Measurements from ENCODE around the gene B3GALT5. TPM values are rescaled to one million over a fixed set of nuclear protein-coding genes. Genes with fewer than 3 reads are reported as not detected.

The B3GALT5 gene
- total RNA-seq, 6 experiments from 2014 or later: 0.36 to 0.84 (median 0.68) TPM

DNA sequence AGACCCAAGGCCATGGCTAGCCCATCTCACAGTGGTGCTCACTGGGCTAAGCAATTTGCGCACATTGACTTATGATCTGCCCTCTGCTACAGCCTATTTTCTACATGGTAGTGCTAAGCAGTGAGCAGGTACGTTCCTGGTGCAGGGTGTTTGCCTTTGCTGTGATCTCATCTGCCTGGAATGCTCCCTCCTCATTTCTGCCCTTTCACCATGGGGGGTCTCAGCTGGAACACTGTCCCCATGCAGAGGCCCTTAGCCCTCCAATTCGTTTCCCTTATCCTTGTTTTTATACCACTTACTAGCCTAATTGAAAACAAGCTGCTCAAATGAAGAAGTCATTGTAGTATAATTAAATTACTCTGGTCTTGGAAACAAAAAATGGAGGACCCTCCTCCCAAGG is 2.0 kb upstream of the B3GALT5 start:
- H3K36me3 Mint-ChIP-seq (ENCODE audit: low read depth): no peaks in the 10 kb centered on the region
- no peak for DNase-seq
- no peak overlapping the region for H3K27ac Mint-ChIP-seq
- H3K4me1 Mint-ChIP-seq (ENCODE audit: low read depth): peaks cover 18% of the 10 kb centered on the region
- no peak for TF ChIP-seq CTCF (IDR thresholded peaks at IDR 0.05)
- no peak overlapping the region for H3K4me3 Mint-ChIP-seq
- H3K9me3 Mint-ChIP-seq: no peaks in the 10 kb centered on the region
- peaks cover 58% of the 10 kb centered on the region for H3K27me3 Mint-ChIP-seq (ENCODE audit: insufficient read depth)

DNA sequence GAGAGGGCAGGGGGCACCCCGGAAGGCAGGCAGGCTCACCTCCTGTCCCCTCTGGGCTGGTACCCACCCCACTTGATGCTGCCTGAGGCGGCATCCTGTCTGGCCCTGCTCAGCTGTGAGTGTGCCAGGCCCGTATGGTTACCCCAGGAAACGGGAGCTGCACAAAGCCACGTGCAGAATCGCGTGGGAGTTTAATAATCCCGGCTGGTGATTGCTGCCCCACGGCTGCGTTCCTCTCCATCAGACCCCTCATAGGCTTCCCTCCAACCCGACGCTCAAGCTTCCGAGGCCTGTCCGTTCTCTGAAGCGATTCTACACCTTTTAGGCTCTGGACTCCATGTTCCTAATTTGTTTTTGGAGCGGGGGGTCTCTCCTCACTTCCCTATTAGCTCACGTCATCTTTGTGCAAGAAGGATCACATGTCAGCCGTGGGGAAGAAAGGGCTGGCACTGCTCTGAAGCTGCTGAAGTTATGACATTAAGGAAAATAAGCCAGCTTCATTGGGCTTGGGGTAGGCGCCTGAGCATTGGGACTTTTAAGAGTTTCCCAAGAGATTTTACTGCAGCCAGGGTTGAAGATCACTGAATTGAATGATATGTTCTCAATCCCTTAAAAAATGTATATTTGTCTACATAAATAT is 1.1 kb upstream of the B3GALT5 start:
- H3K27ac Mint-ChIP-seq: no peak overlapping the region
- peaks cover 18% of the 10 kb centered on the region for H3K4me1 Mint-ChIP-seq (ENCODE audit: low read depth)
- H3K36me3 Mint-ChIP-seq (ENCODE audit: low read depth): no peaks in the 10 kb centered on the region
- no peaks in the 10 kb centered on the region for H3K9me3 Mint-ChIP-seq
- TF ChIP-seq CTCF (IDR thresholded peaks at IDR 0.05): no peak
- no peak for DNase-seq
- H3K4me3 Mint-ChIP-seq: no peak overlapping the region
- peaks cover 53% of the 10 kb centered on the region for H3K27me3 Mint-ChIP-seq (ENCODE audit: insufficient read depth)

GRCh38 chr21:39613041-39613934 is 548 bp downstream of the B3GALT5 start:
- Mint-ChIP-seq H3K4me1 (ENCODE audit: low read depth) (peaks cover 18% of the 10 kb centered on the region), H3K27ac (no peak overlapping the region), H3K9me3 (no peaks in the 10 kb centered on the region), H3K27me3 (ENCODE audit: insufficient read depth) (peaks cover 50% of the 10 kb centered on the region), H3K36me3 (ENCODE audit: low read depth) (no peaks in the 10 kb centered on the region), H3K4me3 (peak overlapping the region; percentile 66)
- TF ChIP-seq CTCF (IDR thresholded peaks at IDR 0.05): no peak
- no peak for DNase-seq

DNA sequence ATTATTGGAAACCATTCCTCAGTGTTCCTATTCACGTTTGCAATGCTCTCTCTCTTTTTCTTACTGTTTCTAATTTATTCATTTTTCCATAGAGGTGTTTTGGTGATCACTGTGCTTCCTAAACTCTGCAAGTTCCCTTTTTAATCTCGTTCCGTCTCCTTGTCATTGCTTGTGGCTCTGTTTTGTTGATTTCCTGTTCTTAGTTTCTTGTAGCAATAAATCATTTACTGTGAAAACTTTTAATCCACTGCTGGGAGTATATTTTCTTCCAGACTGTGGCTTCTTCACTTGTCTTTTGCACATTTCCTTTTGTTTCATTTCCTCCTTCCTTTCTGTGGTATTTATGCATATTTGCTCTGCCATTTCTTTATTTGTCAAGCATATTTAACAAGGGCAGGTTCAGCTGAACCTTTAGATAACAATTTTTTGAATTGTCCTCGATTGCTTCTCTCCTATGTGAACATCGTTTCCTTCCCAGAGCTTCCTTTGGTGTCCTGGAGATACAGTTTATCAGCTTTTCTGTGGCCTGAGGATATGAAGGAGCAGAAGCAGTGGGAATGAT is 3.6 kb downstream of the B3GALT5 start:
- DNase-seq: no peak
- TF ChIP-seq CTCF (IDR thresholded peaks at IDR 0.05): no peak
- Mint-ChIP-seq H3K27me3 (ENCODE audit: insufficient read depth) (peaks cover 40% of the 10 kb centered on the region), H3K36me3 (ENCODE audit: low read depth) (no peaks in the 10 kb centered on the region), H3K9me3 (no peaks in the 10 kb centered on the region), H3K4me1 (ENCODE audit: low read depth) (peaks cover 18% of the 10 kb centered on the region), H3K4me3 (no peak overlapping the region), H3K27ac (no peak overlapping the region)

DNA sequence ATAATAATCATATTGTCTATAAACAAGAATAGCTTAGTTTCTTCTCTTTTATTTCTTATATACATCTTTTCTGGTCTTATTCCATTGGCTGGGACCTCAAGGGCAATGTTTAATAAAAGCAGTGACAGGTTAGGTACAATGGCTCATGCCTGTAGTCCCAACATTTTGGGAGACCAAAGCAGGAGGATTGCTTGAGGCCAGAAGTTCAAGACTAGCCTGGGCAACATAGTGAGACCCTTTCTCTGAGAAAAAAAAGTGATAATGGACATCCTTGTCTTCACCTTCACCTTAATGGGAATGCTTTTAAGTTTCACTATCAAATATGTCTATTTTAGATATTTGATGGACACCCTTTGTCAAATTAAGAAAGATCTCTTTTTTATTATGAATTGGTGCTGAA is 8.1 kb downstream of the B3GALT5 start:
- Mint-ChIP-seq H3K36me3 (ENCODE audit: low read depth) (peaks cover 12% of the 10 kb centered on the region), H3K4me3 (no peak overlapping the region), H3K27me3 (ENCODE audit: insufficient read depth) (peaks cover 13% of the 10 kb centered on the region), H3K27ac (no peak overlapping the region), H3K4me1 (ENCODE audit: low read depth) (no peaks in the 10 kb centered on the region), H3K9me3 (peaks cover 16% of the 10 kb centered on the region)
- TF ChIP-seq CTCF (IDR thresholded peaks at IDR 0.05): no peak
- no peak for DNase-seq
